Thyroid gland (tissue), 4 donors: ENCODE data around the gene CENPF.

Source experiments
- CTCF ChIP-seq, 6 experiments: fragments of 200-600 bp in 3 of 6; fragments of 450-650 bp in 3 of 6; sonication (generic) in 3 of 6; IDR thresholded peaks; one replicate each; pipeline ENCODE4 v1.5.1; 2016 to 2019; ENCODE audit warnings: antibody characterized with exemption in 6 of 6, mild to moderate bottlenecking in 2 of 6, inconsistent platforms in 1 of 6, moderate library complexity in 1 of 6
- POLR2A ChIP-seq, 2 donors: fragments of 450-650 bp; IDR thresholded peaks; one replicate each; pipeline ENCODE4 v1.6.1; 2017; ENCODE audit warnings: antibody characterized with exemption in 2 of 2, mild to moderate bottlenecking in 2 of 2, moderate library complexity in 1 of 2

- TF ChIP-seq CTCF (IDR thresholded peaks at IDR 0.05) (no peak), POLR2A (IDR thresholded peaks at IDR 0.05) (no peak)
Measured at GRCh38 chr1:214637125-214637524, 34.1 kb downstream of the CENPF start.
